Astrocyte (in vitro differentiated cells and primary cell): Measurements from ENCODE around the gene OR6J1. TPM values are rescaled to one million over a fixed set of nuclear protein-coding genes. Genes with fewer than 3 reads are reported as not detected.

Experiments
- DNase-seq: peaks from one replicate; pipeline ENCODE4 v3.0.0-alpha.2; 2010; ENCODE audit warnings: low read depth
- FAIRE-seq: peaks from 2 replicates; lab custom pipeline; 2011; peaks lifted over from hg19 to GRCh38; lab: Jason Lieb, UNC
- H2AFZ ChIP-seq: 2 replicates; pipeline ENCODE4 v1.6.0; 2012; ENCODE audit warnings: low read depth, low read length, inconsistent platforms
- H3K27ac ChIP-seq: 2 replicates; pipeline ENCODE4 v1.5.1; 2011; ENCODE audit warnings: low read depth, low read length, inconsistent platforms
- H3K27me3 ChIP-seq: 2 replicates; pipeline ENCODE4 v1.6.0; 2011; ENCODE audit warnings: low read length, inconsistent platforms; ENCODE audit not compliant: insufficient read depth
- H3K36me3 ChIP-seq: 2 replicates; pipeline ENCODE4 v1.5.1; 2011; ENCODE audit warnings: low read length, inconsistent platforms; ENCODE audit not compliant: insufficient read depth
- H3K4me1 ChIP-seq: 2 replicates; pipeline ENCODE4 v1.5.1; 2011; ENCODE audit warnings: low read length, inconsistent platforms; ENCODE audit not compliant: insufficient read depth
- H3K4me2 ChIP-seq: 2 replicates; pipeline ENCODE4 v1.6.0; 2012; ENCODE audit warnings: low read length, inconsistent platforms
- H3K4me3 ChIP-seq: 2 replicates; pipeline ENCODE4 v1.5.1; 2011; ENCODE audit warnings: low read depth, mild to moderate bottlenecking, low read length, inconsistent platforms; ENCODE audit not compliant: insufficient read depth
- H3K79me2 ChIP-seq: 2 replicates; pipeline ENCODE4 v1.6.0; 2012; ENCODE audit warnings: mild to moderate bottlenecking, low read length, inconsistent platforms; ENCODE audit not compliant: insufficient read depth
- H3K9ac ChIP-seq: 2 replicates; pipeline ENCODE4 v1.6.0; 2012; ENCODE audit warnings: mild to moderate bottlenecking, low read length, inconsistent platforms
- H3K9me3 ChIP-seq: 2 replicates; pipeline ENCODE4 v1.5.1; 2012; ENCODE audit warnings: low read depth, mild to moderate bottlenecking, low read length, inconsistent platforms; ENCODE audit not compliant: insufficient read depth
- H4K20me1 ChIP-seq: 2 replicates; pipeline ENCODE4 v1.6.0; 2012; ENCODE audit warnings: low read length, inconsistent platforms; ENCODE audit not compliant: insufficient read depth
- H3K27ac Mint-ChIP-seq: one replicate; pipeline ENCODE4 v1.8.0; 2021; ENCODE audit warnings: mild to moderate bottlenecking, mixed read lengths; ENCODE audit not compliant: unreplicated experiment
- H3K27me3 Mint-ChIP-seq: one replicate; pipeline ENCODE4 v1.8.0; 2021; ENCODE audit warnings: low read depth, mixed read lengths; ENCODE audit not compliant: unreplicated experiment
- H3K36me3 Mint-ChIP-seq: one replicate; pipeline ENCODE4 v1.8.0; 2021; ENCODE audit warnings: low read depth, mixed read lengths; ENCODE audit not compliant: unreplicated experiment
- H3K4me1 Mint-ChIP-seq: one replicate; pipeline ENCODE4 v1.8.0; 2021; ENCODE audit warnings: low read depth, mixed read lengths; ENCODE audit not compliant: unreplicated experiment
- H3K4me3 Mint-ChIP-seq: one replicate; pipeline ENCODE4 v1.8.0; 2021; ENCODE audit warnings: mild to moderate bottlenecking, moderate library complexity, mixed read lengths; ENCODE audit not compliant: unreplicated experiment
- H3K9me3 Mint-ChIP-seq: one replicate; pipeline ENCODE4 v1.8.0; 2021; ENCODE audit warnings: mild to moderate bottlenecking, mixed read lengths; ENCODE audit not compliant: unreplicated experiment
- EZH2 ChIP-seq: IDR thresholded peaks from 2 replicates; pipeline ENCODE4 v1.6.1; 2012; ENCODE audit warnings: mild to moderate bottlenecking, low read length, inconsistent platforms; ENCODE audit not compliant: insufficient read depth
- total RNA-seq: library from RNA; stranded (reverse); gene quantifications from 2 replicates; pipeline ENCODE4 v1.2.1, GENCODE V29; 2021
- TF ChIP-seq, protein P1 (sequence below): IDR thresholded peaks from 2 replicates; pipeline ENCODE4 v1.5.1; 2011; ENCODE audit warnings: low read depth, mild to moderate bottlenecking, inconsistent platforms, low read length, moderate library complexity; ENCODE audit not compliant: insufficient read depth

Gene OR6J1
- total RNA-seq, 1 donor from 2014 or later, result not detected

DNA sequence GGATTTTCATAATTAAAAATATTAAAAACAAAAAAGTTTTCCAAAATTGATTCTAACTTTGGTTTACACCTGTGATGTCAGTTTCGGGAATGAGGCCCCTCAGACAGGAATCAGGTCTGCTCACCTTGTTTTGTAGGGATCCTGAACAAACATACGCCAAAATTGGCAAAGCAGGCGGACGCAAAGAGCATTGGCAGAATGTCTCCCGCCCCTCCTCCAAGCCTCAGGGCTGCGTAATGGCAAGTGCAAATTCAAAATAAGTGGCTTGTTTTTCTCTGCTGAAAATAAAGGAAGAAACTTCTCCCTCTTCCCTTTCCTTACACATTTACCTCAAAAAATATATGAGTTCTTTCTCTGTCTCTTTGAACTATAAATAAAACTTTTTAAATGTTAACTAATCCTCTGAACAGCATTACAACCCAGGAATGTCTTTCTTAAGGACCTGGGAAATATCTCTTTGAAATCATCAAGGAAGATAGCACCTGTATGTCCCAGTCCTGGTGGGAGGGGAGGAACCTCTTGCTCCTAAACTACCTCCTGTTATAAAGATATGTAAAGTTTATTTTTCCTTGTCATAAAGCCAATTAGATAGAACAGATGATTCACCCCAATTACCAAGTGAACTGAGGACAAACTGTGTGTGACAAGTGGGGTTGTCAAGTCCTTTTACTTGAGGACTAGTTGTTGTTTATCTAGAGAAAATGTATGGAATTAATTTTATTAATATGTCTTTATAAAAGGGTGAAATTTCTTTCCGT, 16.5 kb downstream of the OR6J1 start:
- no peak overlapping the region for H3K4me3 ChIP-seq
- Mint-ChIP-seq H3K27me3 (peaks cover 3% of the 10 kb centered on the region), H3K36me3 (peaks cover 5% of the 10 kb centered on the region), H3K27ac (no peak overlapping the region), H3K4me3 (no peak overlapping the region), H3K4me1 (peaks cover 2% of the 10 kb centered on the region), H3K9me3 (peaks cover 9% of the 10 kb centered on the region)
- no peak overlapping the region for H3K27ac ChIP-seq
- H3K79me2 ChIP-seq, result no peaks in the 10 kb centered on the region
- H3K27me3 ChIP-seq, result no peaks in the 10 kb centered on the region
- no peak overlapping the region for H2AFZ ChIP-seq
- no peaks in the 10 kb centered on the region for H4K20me1 ChIP-seq
- no peak for TF ChIP-seq EZH2
- TF ChIP-seq, protein P1, sequence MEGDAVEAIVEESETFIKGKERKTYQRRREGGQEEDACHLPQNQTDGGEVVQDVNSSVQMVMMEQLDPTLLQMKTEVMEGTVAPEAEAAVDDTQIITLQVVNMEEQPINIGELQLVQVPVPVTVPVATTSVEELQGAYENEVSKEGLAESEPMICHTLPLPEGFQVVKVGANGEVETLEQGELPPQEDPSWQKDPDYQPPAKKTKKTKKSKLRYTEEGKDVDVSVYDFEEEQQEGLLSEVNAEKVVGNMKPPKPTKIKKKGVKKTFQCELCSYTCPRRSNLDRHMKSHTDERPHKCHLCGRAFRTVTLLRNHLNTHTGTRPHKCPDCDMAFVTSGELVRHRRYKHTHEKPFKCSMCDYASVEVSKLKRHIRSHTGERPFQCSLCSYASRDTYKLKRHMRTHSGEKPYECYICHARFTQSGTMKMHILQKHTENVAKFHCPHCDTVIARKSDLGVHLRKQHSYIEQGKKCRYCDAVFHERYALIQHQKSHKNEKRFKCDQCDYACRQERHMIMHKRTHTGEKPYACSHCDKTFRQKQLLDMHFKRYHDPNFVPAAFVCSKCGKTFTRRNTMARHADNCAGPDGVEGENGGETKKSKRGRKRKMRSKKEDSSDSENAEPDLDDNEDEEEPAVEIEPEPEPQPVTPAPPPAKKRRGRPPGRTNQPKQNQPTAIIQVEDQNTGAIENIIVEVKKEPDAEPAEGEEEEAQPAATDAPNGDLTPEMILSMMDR, result no peak
- peaks cover 6% of the 10 kb centered on the region for H3K4me1 ChIP-seq
- H3K4me2 ChIP-seq, result no peak overlapping the region
- no peaks in the 10 kb centered on the region for H3K36me3 ChIP-seq
- no peak for FAIRE-seq
- H3K9ac ChIP-seq, result no peak overlapping the region
- no peaks in the 10 kb centered on the region for H3K9me3 ChIP-seq
- no peak for DNase-seq

DNA sequence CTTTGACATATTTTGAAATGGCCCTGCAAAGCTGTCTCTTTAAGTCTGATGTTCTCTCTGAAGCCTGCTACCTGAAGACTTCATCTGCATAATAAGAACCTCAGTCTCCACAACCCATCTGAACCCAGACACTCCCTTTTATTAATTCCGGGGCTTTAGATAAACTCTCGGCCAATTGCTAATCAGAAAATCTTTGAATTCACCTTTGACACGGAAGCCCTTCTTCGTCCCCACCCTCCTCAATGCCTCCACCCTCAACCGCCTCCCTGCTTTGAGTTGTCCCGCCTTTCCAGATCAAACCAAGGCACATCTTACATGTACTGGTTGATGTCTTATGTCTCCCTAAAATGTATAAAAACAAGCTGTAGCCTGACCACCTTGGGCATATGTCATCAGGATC, 17.6 kb downstream of the OR6J1 start:
- FAIRE-seq (no peak), DNase-seq (no peak)
- H3K79me2 ChIP-seq, result no peaks in the 10 kb centered on the region
- no peaks in the 10 kb centered on the region for H3K9me3 ChIP-seq
- Mint-ChIP-seq H3K27ac (no peak overlapping the region), H3K9me3 (peaks cover 9% of the 10 kb centered on the region), H3K4me1 (peaks cover 2% of the 10 kb centered on the region), H3K36me3 (peaks cover 4% of the 10 kb centered on the region), H3K27me3 (peaks cover 3% of the 10 kb centered on the region), H3K4me3 (no peak overlapping the region)
- H3K27ac ChIP-seq, result no peak overlapping the region
- H2AFZ ChIP-seq, result no peak overlapping the region
- peaks cover 6% of the 10 kb centered on the region for H3K4me1 ChIP-seq
- H3K36me3 ChIP-seq, result no peaks in the 10 kb centered on the region
- H3K4me3 ChIP-seq, result no peak overlapping the region
- TF ChIP-seq EZH2, result no peak
- TF ChIP-seq, protein P1, result no peak
- no peak overlapping the region for H3K9ac ChIP-seq
- no peaks in the 10 kb centered on the region for H4K20me1 ChIP-seq
- no peak overlapping the region for H3K4me2 ChIP-seq
- H3K27me3 ChIP-seq, result no peaks in the 10 kb centered on the region

DNA sequence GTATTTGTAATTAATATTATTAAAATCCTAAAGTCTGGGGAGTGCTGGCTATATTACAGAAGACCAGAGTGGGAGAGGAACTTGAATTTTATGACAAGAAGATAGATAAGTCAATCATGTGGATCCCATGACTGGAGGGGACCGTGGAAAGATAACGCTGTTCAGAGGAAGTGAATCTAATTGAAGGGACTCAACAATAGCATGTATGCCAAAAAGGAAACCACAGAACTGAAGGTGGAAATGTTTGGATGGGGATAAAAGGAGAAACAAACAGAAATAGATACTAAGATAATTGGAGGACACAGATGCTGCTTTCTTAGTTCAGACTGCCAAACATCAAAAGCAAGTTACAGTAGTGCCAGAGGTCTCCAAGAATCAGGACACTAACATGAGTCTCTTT, 21.1 kb downstream of the OR6J1 start:
- Histone ChIP-seq H3K36me3 (no peaks in the 10 kb centered on the region), H2AFZ (no peak overlapping the region), H3K9ac (no peak overlapping the region), H3K27me3 (no peaks in the 10 kb centered on the region), H3K4me2 (no peak overlapping the region), H3K4me1 (no peaks in the 10 kb centered on the region), H3K9me3 (no peaks in the 10 kb centered on the region), H3K27ac (no peak overlapping the region), H3K79me2 (no peaks in the 10 kb centered on the region), H3K4me3 (no peak overlapping the region), H4K20me1 (no peaks in the 10 kb centered on the region)
- peaks cover 3% of the 10 kb centered on the region for H3K27me3 Mint-ChIP-seq
- no peaks in the 10 kb centered on the region for H3K36me3 Mint-ChIP-seq
- TF ChIP-seq, protein P1, result no peak
- TF ChIP-seq EZH2, result no peak
- DNase-seq (no peak), FAIRE-seq (no peak)
- peaks cover 4% of the 10 kb centered on the region for H3K9me3 Mint-ChIP-seq
- no peak overlapping the region for H3K4me3 Mint-ChIP-seq
- H3K27ac Mint-ChIP-seq, result no peak overlapping the region
- peaks cover 2% of the 10 kb centered on the region for H3K4me1 Mint-ChIP-seq
